Measurements from ENCODE around the gene USP36. TPM values are rescaled to one million over a fixed set of nuclear protein-coding genes. Genes with fewer than 3 reads are reported as not detected.
A peak's percentile ranks its signal among the peaks of the same experiment; 100 is the strongest.
"Not testable (repeated sequence)": the region's sequence is repeated elsewhere in the genome, so short reads cannot be mapped to it uniquely, and the experiment has no call there.

Gene USP36
- total and polyA plus RNA-seq, 12 donors, result 13.9 to 69.1 (median 45.5) TPM

- Histone ChIP-seq H3K9me3 (replicated peaks in 1 of 3) (no peaks in the 10 kb centered on the region), H3K27me3 (no peaks in the 10 kb centered on the region), H3K4me1 (replicated peaks in 1 of 2) (peaks cover 13 to 62% of the 10 kb centered on the region in 2 donors), H3K27ac (peak overlapping the region in 4 of 5 donors; percentile 10 to 92 (median 63)), H3K36me3 (replicated peaks in 1 of 2) (no peaks in the 10 kb centered on the region), H3K4me3 (peak overlapping the region in 1 of 4 donors; percentile 6)
- WGBS, 4 donors, result 46 to 67% (median 58%) methylated on average over 3 of the region's 3 CpGs
- intact Hi-C loops (cut with DNase I), result no loop called here
- no peak for TF ChIP-seq POLR2A (IDR thresholded peaks at IDR 0.05)
- no peak for TF ChIP-seq CTCF (IDR thresholded peaks at IDR 0.05)
- peak in 2 of 7 donors; percentile 25 to 29 for DNase-seq
These were observed 60.8 kb downstream of the USP36 start for GRCh38 chr17:78779850-78780249.

- H3K36me3 ChIP-seq (replicated peaks in 1 of 2); intact Hi-C loops (cut with DNase I); H3K27me3 ChIP-seq; DNase-seq; H3K9me3 ChIP-seq (replicated peaks in 1 of 3): not testable (repeated sequence)
- H3K27ac ChIP-seq, result peak overlapping the region in 3 of 5 donors; percentile 10 to 92 (median 56)
- H3K4me3 ChIP-seq, result peak overlapping the region in 1 of 4 donors; percentile 6
- H3K4me1 ChIP-seq (replicated peaks in 1 of 2), result peaks cover 14 to 68% of the 10 kb centered on the region in 2 donors
- 68 to 87% (median 83%) methylated on average over 5 of the region's 5 CpGs for WGBS, 4 donors
These were observed 61.3 kb downstream of the USP36 start for GRCh38 chr17:78779286-78779651.

GRCh38 chr17:78777881-78778280 is 62.7 kb downstream of the USP36 start:
- H3K36me3 ChIP-seq (replicated peaks in 1 of 2), result no peaks in the 10 kb centered on the region
- no peak overlapping the region for H3K4me3 ChIP-seq
- 79 to 87% (median 86%) methylated on average over 4 of the region's 4 CpGs for WGBS, 4 donors
- H3K9me3 ChIP-seq (replicated peaks in 1 of 3), result no peaks in the 10 kb centered on the region
- no peak for TF ChIP-seq POLR2A (IDR thresholded peaks at IDR 0.05)
- no peak for TF ChIP-seq CTCF (IDR thresholded peaks at IDR 0.05)
- DNase-seq, result peak in 1 of 7 donors; percentile 11
- H3K27me3 ChIP-seq, result no peaks in the 10 kb centered on the region
- intact Hi-C loops (cut with DNase I), result no loop called here
- peaks cover 8 to 63% of the 10 kb centered on the region in 2 donors for H3K4me1 ChIP-seq (replicated peaks in 1 of 2)
- H3K27ac ChIP-seq, result peak overlapping the region in 1 of 5 donors; percentile 27

- Histone ChIP-seq H3K27ac (peak overlapping the region in 3 of 5 donors; percentile 47 to 68 (median 48)), H3K27me3 (no peaks in the 10 kb centered on the region), H3K36me3 (replicated peaks in 1 of 2) (no peaks in the 10 kb centered on the region), H3K4me3 (peak overlapping the region in 1 of 4 donors; percentile 3), H3K9me3 (replicated peaks in 1 of 3) (no peaks in the 10 kb centered on the region), H3K4me1 (replicated peaks in 1 of 2) (peaks cover 6 to 62% of the 10 kb centered on the region in 2 donors)
- WGBS, 4 donors, result 54 to 71% (median 62%) methylated on average over 11 to 12 of the region's 12 CpGs
- DNase-seq, result no peak
- intact Hi-C loops (cut with DNase I), result no loop called here
- TF ChIP-seq CTCF (IDR thresholded peaks at IDR 0.05) (no peak), POLR2A (IDR thresholded peaks at IDR 0.05) (no peak)
These were observed 65.5 kb downstream of the USP36 start for GRCh38 chr17:78774956-78775571.

DNA sequence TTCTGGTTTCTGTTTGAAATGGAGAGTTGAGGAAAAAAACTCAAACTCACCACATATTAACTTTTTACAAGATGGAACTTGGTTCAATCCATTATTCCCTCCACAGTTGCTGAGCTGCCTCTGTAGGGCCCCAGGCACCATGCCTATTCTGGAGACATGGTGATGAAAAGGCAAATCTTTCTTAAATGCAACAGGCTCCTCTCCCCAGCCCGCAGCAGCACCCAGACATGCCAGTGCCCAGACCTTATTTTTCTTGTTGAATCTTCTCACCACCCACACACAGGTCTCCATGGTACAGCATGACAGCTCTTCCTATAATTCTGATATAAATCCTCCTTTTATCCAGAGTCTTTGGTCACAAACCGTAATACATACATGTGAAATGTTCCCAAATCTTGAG is 66.2 kb downstream of the USP36 start:
- intact Hi-C loops (cut with DNase I), result no loop called here
- Histone ChIP-seq H3K27ac (peak overlapping the region in 3 of 5 donors; percentile 47 to 68 (median 48)), H3K27me3 (no peaks in the 10 kb centered on the region), H3K36me3 (replicated peaks in 1 of 2) (no peaks in the 10 kb centered on the region), H3K4me1 (replicated peaks in 1 of 2) (peaks cover 6 to 56% of the 10 kb centered on the region in 2 donors), H3K9me3 (replicated peaks in 1 of 3) (no peaks in the 10 kb centered on the region), H3K4me3 (no peak overlapping the region)
- 52 to 70% (median 69%) methylated on average over 2 of the region's 2 CpGs for WGBS, 4 donors
- no peak for TF ChIP-seq CTCF (IDR thresholded peaks at IDR 0.05)
- DNase-seq, result no peak

Measured in adrenal gland (tissue), 12 donors.